IMR-90 (cell line): Measurements from ENCODE around the gene MBTPS1. TPM values are rescaled to one million over a fixed set of nuclear protein-coding genes. Genes with fewer than 3 reads are reported as not detected.

Experiments used
- ATAC-seq: fragments of 200-7000 bp; cut with Tn5 transposase; 2 replicates; pipeline ENCODE4 v1.9.1; 2020; ENCODE audit warnings: low read depth, mild to moderate bottlenecking, moderate library complexity
- BruUV-seq: library from RNA; stranded (reverse); fragments of 400-500 nt; replicated peaks from 2 replicates; lab custom pipeline; 2021; lab: Mats Ljungman, UMichigan
- CTCF ChIA-PET: fragments of 300-600 bp; formaldehyde crosslinking; extraction: SDS; loops from one replicate; lab custom pipeline; 2021; ENCODE audit warnings: antibody characterized with exemption; lab: Yijun Ruan, JAX
- POLR2A ChIA-PET: fragments of 300-600 bp; sonication (Branson Sonifier 250); formaldehyde crosslinking; loops from one replicate; lab custom pipeline; 2022; ENCODE audit warnings: antibody characterized with exemption; ENCODE audit not compliant: unreplicated experiment; lab: Charles Lee
- DNase-seq: peaks from one replicate; pipeline ENCODE4 v3.0.0; 2013
- H2AFZ ChIP-seq: replicated peaks from 2 replicates; pipeline ENCODE3; 2013; ENCODE audit warnings: low read length, mild to moderate bottlenecking; ENCODE audit not compliant: poor library complexity
- H2AK5ac ChIP-seq: 2 replicates; pipeline ENCODE4 v1.6.1; 2013; ENCODE audit warnings: low read depth, low read length, inconsistent platforms
- H2AK9ac ChIP-seq: replicated peaks from 2 replicates; pipeline ENCODE3; 2013; ENCODE audit warnings: mild to moderate bottlenecking, low read depth, low read length, moderate library complexity; ENCODE audit not compliant: poor library complexity
- H2BK120ac ChIP-seq: 2 replicates; pipeline ENCODE4 v1.6.1; 2013; ENCODE audit warnings: low read depth, low read length, inconsistent platforms
- H2BK15ac ChIP-seq: 3 replicates; pipeline ENCODE4 v1.6.1; 2013; ENCODE audit warnings: low read depth, low read length, inconsistent platforms
- H2BK20ac ChIP-seq: 2 replicates; pipeline ENCODE4 v1.6.1; 2013; ENCODE audit warnings: low read depth, mild to moderate bottlenecking, inconsistent platforms, low read length, moderate library complexity
- H2BK5ac ChIP-seq: 2 replicates; pipeline ENCODE4 v1.6.1; 2013; ENCODE audit warnings: mild to moderate bottlenecking, low read depth, low read length, inconsistent platforms; ENCODE audit not compliant: poor library complexity, severe bottlenecking
- H3K14ac ChIP-seq: replicated peaks from 2 replicates; pipeline ENCODE4 v1.6.1; 2013; ENCODE audit warnings: low read depth, low read length, inconsistent platforms
- H3K18ac ChIP-seq: 2 replicates; pipeline ENCODE4 v1.6.1; 2013; ENCODE audit warnings: low read depth, low read length, control low read depth
- H3K23ac ChIP-seq: 2 replicates; pipeline ENCODE4 v1.6.1; 2013; ENCODE audit warnings: low read depth, low read length, inconsistent platforms
- H3K27ac ChIP-seq: 2 replicates; pipeline ENCODE4 v1.5.1; 2013; ENCODE audit warnings: mild to moderate bottlenecking, control low read depth, low read length; ENCODE audit not compliant: insufficient read depth
- H3K27me3 ChIP-seq: 2 replicates; pipeline ENCODE4 v1.6.1; 2013; ENCODE audit warnings: low read length; ENCODE audit not compliant: control insufficient read depth, insufficient read depth
- H3K36me3 ChIP-seq: 2 replicates; pipeline ENCODE4 v1.6.1; 2013; ENCODE audit warnings: low read length, mixed read lengths; ENCODE audit not compliant: control insufficient read depth, insufficient read depth
- H3K4ac ChIP-seq: 2 replicates; pipeline ENCODE4 v1.6.1; 2013; ENCODE audit warnings: low read depth, low read length, inconsistent platforms
- H3K4me1 ChIP-seq: 2 replicates; pipeline ENCODE4 v1.6.1; 2013; ENCODE audit warnings: low read length, mixed read lengths; ENCODE audit not compliant: control insufficient read depth, insufficient read depth
- H3K4me2 ChIP-seq: 2 replicates; pipeline ENCODE4 v1.6.1; 2013; ENCODE audit warnings: low read depth, mild to moderate bottlenecking, control low read depth, low read length, moderate library complexity
- H3K4me3 ChIP-seq: 2 replicates; pipeline ENCODE4 v1.5.1; 2013; ENCODE audit warnings: low read depth, mild to moderate bottlenecking, control low read depth, low read length, moderate library complexity; ENCODE audit not compliant: insufficient read depth
- H3K56ac ChIP-seq: 2 replicates; pipeline ENCODE4 v1.6.1; 2013; ENCODE audit warnings: low read length, inconsistent platforms; ENCODE audit not compliant: insufficient read depth; ENCODE audit errors: extremely low read depth
- H3K79me1 ChIP-seq, 2 experiments: 2 replicates each; pipeline ENCODE4 v1.6.1; 2013; ENCODE audit warnings: low read length in 2 of 2, inconsistent platforms in 1 of 2, low read depth in 1 of 2
- H3K9ac ChIP-seq: 2 replicates; pipeline ENCODE4 v1.6.1; 2013; ENCODE audit warnings: low read depth, low read length, control low read depth
- H3K9me1 ChIP-seq: 2 replicates; pipeline ENCODE4 v1.6.1; 2013; ENCODE audit warnings: low read length, inconsistent platforms; ENCODE audit not compliant: insufficient read depth
- H3K9me3 ChIP-seq: 2 replicates; pipeline ENCODE4 v1.6.1; 2013; ENCODE audit warnings: low read length; ENCODE audit not compliant: control insufficient read depth, insufficient read depth
- H4K20me1 ChIP-seq: 2 replicates; pipeline ENCODE4 v1.6.1; 2013; ENCODE audit warnings: low read length, inconsistent platforms; ENCODE audit not compliant: insufficient read depth
- H4K5ac ChIP-seq: 2 replicates; pipeline ENCODE4 v1.6.1; 2013; ENCODE audit warnings: mild to moderate bottlenecking, low read depth, low read length, control low read depth
- H4K8ac ChIP-seq, 2 experiments: 2 replicates each; pipeline ENCODE4 v1.6.1; 2013; ENCODE audit warnings: low read depth in 2 of 2, low read length in 2 of 2, control low read depth in 1 of 2, inconsistent platforms in 1 of 2
- H4K91ac ChIP-seq: 2 replicates; pipeline ENCODE4 v1.6.1; 2013; ENCODE audit warnings: low read depth, low read length, inconsistent platforms; ENCODE audit not compliant: insufficient read depth
- CHD1 ChIP-seq: IDR thresholded peaks from 2 replicates; pipeline ENCODE4 v1.6.1; 2012; ENCODE audit warnings: low read depth, low read length, improper control_type of control experiment
- CTCF ChIP-seq: conservative IDR thresholded peaks from 2 replicates; pipeline ENCODE4 v1.5.1; 2012; ENCODE audit warnings: mild to moderate bottlenecking, low read depth, low read length, improper control_type of control experiment
- MAZ ChIP-seq: IDR thresholded peaks from 2 replicates; pipeline ENCODE4 v1.6.1; 2012; ENCODE audit warnings: low read depth, mild to moderate bottlenecking, low read length, improper control_type of control experiment, moderate library complexity, borderline replicate concordance
- MXI1 ChIP-seq: IDR thresholded peaks from 2 replicates; pipeline ENCODE4 v1.6.1; 2012; ENCODE audit warnings: low read depth, mild to moderate bottlenecking, low read length, moderate library complexity, borderline replicate concordance
- WGBS, 2 experiments: methylation state at CpG; one replicate each; pipeline versions ENCODE4 v1.1.5 to v1.1.7; 2013; ENCODE audit warnings: missing lambda C conversion rate in 2 of 2; ENCODE audit not compliant: insufficient read length in 1 of 2; ENCODE audit errors: extremely low coverage in 2 of 2; 5-methylcytosine and 5-hydroxymethylcytosine counted together
- dilution Hi-C: fragments of 300-500 bp; cut with HindIII; formaldehyde crosslinking; loops from one replicate; pipeline ENCODE4 v1.14.3; 2018; ENCODE audit warnings: low sequenced_read_pairs; ENCODE audit not compliant: unreplicated experiment
- in situ Hi-C: fragments of 300-500 bp; cut with MboI; formaldehyde crosslinking; loops from 3 replicates; pipeline ENCODE4 v1.14.3; 2019; ENCODE audit warnings: low sequenced_read_pairs, inconsistent platforms, mixed read lengths
- intact Hi-C: fragments of 100-400 bp; cut with micrococcal nuclease; formaldehyde crosslinking; loops from 2 replicates; pipeline ENCODE4 v1.10.0; 2022
- polyA plus RNA-seq, 3 experiments: library from polyadenylated mRNA; depleted of rRNA; stranded (reverse); fragments of >200 nt; gene quantifications; 2 replicates each; pipeline ENCODE4 v1.2.3, GENCODE V29; 2012; ENCODE audit warnings: low replicate concordance in 1 of 3
- total RNA-seq: library from RNA; depleted of rRNA; stranded (reverse); fragments of >200 nt; gene quantifications from 2 replicates; pipeline ENCODE4 v1.2.3, GENCODE V29; 2012

Gene MBTPS1
- total and polyA plus RNA-seq, 2 of the 4 experiments (the other 2 are of a cell fraction): 59.0 to 70.4 TPM

- Histone ChIP-seq H2AK9ac (no peak overlapping the region), H4K5ac (no peak overlapping the region), H3K9me1 (no peaks in the 10 kb centered on the region), H3K18ac (no peak overlapping the region), H2BK5ac (no peak overlapping the region), H3K4me1 (no peaks in the 10 kb centered on the region), H3K27me3 (no peaks in the 10 kb centered on the region), H3K79me1 (no peaks in the 10 kb centered on the region; a peak in 1 of 4 replicates), H2BK15ac (no peak overlapping the region), H3K36me3 (peaks cover 60% of the 10 kb centered on the region), H3K4me3 (no peak overlapping the region), H3K9ac (no peak overlapping the region), H3K14ac (no peak overlapping the region), H3K56ac (no peak overlapping the region), H2BK120ac (no peak overlapping the region), H3K23ac (no peak overlapping the region), H3K4ac (no peak overlapping the region), H2AFZ (no peak overlapping the region), H3K4me2 (no peak overlapping the region), H2BK20ac (no peak overlapping the region), H3K27ac (no peak overlapping the region), H4K20me1 (no peaks in the 10 kb centered on the region), H4K91ac (no peak overlapping the region), H3K9me3 (no peaks in the 10 kb centered on the region), H2AK5ac (no peak overlapping the region), H4K8ac (no peak overlapping the region)
- in situ Hi-C loops (no loop called here), intact Hi-C loops (no loop called here), dilution Hi-C loops (no loop called here)
- no peak for TF ChIP-seq MAZ
- TF ChIP-seq CTCF: no peak
- TF ChIP-seq MXI1: no peak
- no peak for TF ChIP-seq CHD1
- ChIA-PET POLR2A (no interaction called here), CTCF (no interaction called here)
- ATAC-seq (no peak), DNase-seq (no peak)
- BruUV-seq: no TSS peak
- WGBS, 2 experiments: 87% methylated on average over 14 of the region's 19 CpGs; no CpG with 5 or more reads in 1 of the 2 experiments
Measured at GRCh38 chr16:84055801-84056634, 60.7 kb downstream of the MBTPS1 start.
